HG03280 (cell line): ENCODE data around the gene FBXW4.

ENCODE experiments used
- ATAC-seq: cut with Tn5 transposase; IDR thresholded peaks from one replicate; pipeline ENCODE4 v1.9.1; 2021; ENCODE audit warnings: mild to moderate bottlenecking, moderate library complexity; ENCODE audit not compliant: unreplicated experiment

The FBXW4 gene

DNA sequence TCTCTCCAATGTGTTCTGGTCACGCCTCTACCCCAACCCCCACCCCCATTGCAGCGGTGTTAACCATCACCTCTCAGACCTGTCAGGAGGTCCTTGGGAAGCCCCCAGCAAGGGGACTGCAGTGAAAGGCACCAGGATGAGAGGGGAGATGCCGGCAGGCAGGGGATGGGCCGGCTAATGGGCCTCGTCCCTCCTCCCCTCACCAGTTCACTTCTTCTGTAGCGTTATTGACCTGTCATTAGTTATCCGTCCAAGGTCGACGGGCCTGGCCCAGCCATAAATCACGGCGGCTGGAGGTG lies 125.7 kb downstream of the FBXW4 start:
- ATAC-seq = no peak

DNA sequence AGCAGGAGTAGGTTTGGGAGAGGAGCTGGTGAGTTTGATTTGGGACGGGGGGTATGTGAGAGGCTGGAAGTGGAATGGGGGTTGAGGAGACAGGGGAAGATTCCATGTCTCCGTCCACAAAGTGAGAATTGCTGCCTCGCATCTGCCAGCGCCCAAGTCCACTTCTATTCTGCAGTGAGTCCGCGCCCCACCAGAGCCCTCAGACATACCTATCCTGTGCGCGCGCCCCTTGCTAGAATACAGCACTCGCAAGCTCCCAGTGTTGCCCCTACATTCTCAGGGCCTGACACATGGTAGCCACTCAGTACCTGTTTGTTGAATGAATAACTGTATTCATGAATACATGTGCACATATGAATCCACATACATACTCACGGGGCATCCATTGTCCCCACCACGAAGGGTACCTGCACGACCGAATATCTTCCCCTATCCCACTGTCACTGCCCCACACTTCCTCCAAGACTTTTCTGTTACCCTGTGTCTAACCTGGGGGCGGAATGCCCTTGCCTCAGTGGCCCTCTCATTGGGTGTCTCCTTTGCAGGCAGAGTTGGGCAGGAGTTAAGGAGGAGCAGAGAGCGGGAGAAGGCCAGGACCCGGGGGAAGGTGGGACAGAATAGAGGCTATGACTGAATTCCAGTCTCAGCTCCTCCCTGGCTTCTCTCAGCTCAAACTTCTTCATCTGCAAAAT lies 126.8 kb downstream of the FBXW4 start:
- ATAC-seq = no peak

- ATAC-seq = no peak
Measured at GRCh38 chr10:101567165-101568006, 127.6 kb downstream of the FBXW4 start.

- ATAC-seq = no peak
Measured at GRCh38 chr10:101566333-101567164, 128.4 kb downstream of the FBXW4 start.

DNA sequence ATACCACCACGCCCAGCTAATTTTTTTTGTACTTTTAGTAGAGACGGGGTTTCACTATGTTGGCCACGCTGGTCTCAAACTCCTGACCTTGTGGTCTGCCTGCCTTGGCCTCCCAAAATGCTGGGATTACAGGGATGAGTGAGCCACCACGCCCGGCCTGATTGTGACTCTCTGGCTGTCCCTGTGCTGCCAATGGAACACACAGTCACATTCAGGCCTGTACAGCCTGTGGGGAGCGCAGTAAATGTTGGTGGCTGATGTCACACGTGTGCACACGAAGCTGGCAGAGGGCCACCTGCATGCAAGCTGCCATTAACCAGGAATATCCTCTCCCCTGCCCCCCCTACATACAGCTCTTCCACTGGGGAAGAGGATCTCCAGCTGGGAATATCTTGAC lies 129.0 kb downstream of the FBXW4 start:
- ATAC-seq = no peak

DNA sequence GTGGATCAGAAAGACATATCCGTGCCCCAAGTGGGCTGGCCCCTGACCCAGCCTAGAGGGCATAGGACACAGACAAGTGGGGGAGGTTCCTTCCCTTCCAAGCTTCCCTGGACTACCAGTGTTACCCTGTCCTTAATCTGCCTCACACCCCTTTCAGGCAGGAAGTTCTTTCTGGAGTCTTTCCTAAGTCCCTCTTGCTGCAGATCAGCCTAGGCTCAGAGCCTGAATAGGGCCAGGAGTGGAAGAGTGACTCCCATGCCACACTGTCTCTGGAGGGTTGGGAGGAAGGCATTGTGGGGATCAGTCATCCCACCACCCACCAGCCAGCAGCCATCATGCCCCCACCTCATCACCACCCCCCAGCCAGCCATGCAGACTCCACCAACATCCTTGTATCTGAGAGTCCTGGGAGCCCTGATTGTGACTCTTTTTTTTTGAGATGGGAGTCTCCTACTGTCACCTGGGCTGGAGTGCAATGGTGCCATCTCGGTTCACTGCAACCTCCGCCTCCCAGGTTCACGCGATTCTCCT lies 129.5 kb downstream of the FBXW4 start:
- ATAC-seq = no peak

GRCh38 chr10:101564490-101564991 lies 130.4 kb downstream of the FBXW4 start:
- ATAC-seq = no peak

- ATAC-seq = no peak
Measured at GRCh38 chr10:101563497-101564040, 131.4 kb downstream of the FBXW4 start.

DNA sequence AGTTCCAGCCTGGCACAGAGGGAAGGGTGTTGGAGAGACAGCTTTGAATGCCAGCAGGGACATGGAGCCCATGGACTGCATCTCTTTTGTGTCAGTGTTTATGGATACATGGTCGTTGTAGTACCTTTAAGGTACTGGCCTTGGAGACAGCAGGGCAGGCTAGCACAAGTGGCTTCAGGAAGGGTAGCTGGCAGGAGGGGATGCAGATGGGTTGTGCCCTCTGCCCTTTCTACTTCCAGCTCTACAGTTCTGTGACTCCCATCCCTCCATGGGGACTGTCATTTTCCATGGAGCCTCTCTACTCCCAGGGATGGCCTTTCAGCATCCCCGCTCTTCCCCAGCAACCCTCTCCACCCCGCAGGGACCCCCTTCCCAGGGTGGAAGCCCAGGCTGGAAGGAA lies 132.0 kb downstream of the FBXW4 start:
- no peak for ATAC-seq

DNA sequence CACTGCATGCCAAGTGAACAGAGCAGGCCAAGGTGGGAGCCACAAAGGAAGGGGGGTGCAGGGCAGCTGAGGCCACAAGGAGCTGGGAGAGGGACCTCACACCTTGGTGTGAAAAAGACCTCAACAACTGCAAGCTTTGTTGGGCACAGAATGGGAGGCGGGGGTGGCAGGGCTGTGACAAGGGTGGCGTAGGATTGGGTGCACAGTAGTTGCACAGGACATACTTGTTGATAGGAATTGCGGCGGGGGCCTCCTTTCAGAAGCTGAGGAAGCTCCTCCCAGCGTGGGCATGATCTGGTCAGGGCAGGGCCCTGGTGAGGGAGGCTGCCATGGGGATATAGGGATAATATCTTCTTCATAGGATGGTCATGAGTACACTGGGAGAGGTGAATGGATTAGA lies 132.7 kb downstream of the FBXW4 start:
- no peak for ATAC-seq

DNA sequence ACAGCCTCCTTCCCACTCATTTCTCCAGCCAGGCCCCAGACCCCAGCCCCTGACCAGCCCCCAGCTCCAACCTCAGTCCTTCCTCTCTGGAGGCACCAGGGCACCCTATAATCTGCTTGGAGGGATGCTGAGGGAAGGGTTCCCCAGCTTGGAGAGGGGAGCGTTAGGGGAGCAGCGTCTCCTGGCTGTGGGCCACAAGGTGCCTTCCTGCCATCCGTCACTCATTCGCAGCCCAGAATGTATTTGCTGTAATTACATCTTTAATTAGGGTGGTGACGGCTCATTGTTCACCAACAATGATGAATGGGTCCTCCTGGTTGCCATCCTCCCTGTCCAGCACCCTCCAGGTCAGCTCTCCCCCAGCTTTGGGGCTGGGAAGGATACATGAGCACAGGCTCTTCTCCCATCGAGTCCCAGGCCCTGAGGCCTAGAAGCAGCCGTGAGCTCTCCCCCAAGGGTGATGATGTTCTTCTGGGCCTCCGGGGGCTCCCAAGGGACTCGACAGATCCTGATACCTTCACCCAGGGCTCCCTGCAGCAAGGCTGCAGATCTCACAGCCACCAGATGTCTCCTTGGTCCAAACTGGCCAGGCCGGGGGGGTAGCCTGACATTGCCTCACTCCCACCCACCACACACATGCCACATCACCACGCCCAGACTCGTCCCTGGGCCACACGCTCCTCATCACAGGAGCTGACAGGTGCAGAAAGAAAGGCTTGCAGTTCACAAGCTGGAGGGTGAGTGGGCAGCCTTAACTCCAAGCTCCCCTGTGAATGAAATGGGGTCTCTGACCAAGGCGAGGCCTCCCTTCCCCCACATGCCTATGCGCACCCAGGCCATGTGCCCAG lies 133.7 kb downstream of the FBXW4 start:
- ATAC-seq = no peak
